DND-41 (cell line): ENCODE measurements around the gene RNF223.

ENCODE experiments used
- ATAC-seq: fragments of 200-7000 bp; cut with Tn5 transposase; 3 replicates; pipeline ENCODE4 v1.9.1; 2021; ENCODE audit warnings: low read depth; ENCODE audit not compliant: insufficient read depth
- DNase-seq: peaks from one replicate; pipeline ENCODE4 v3.0.0-alpha.2; 2020
- H2AFZ ChIP-seq: 2 replicates; pipeline ENCODE4 v1.6.0; 2012; ENCODE audit warnings: low read depth, low read length
- H3K27ac ChIP-seq: 2 replicates; pipeline ENCODE4 v1.5.1; 2012; ENCODE audit warnings: low read length, inconsistent platforms
- H3K27me3 ChIP-seq: fragments of 200-600 bp; sonication (generic); 2 replicates; pipeline ENCODE4 v1.6.0; 2012; ENCODE audit warnings: low read length, mild to moderate bottlenecking, inconsistent platforms; ENCODE audit not compliant: insufficient read depth, poor library complexity
- H3K36me3 ChIP-seq: 2 replicates; pipeline ENCODE4 v1.5.1; 2012; ENCODE audit warnings: low read length, inconsistent platforms; ENCODE audit not compliant: insufficient read depth
- H3K4me1 ChIP-seq: 2 replicates; pipeline ENCODE4 v1.5.1; 2012; ENCODE audit warnings: mild to moderate bottlenecking, low read length; ENCODE audit not compliant: insufficient read depth
- H3K4me2 ChIP-seq: 2 replicates; pipeline ENCODE4 v1.6.0; 2012; ENCODE audit warnings: mild to moderate bottlenecking, moderate library complexity, low read length, inconsistent platforms; ENCODE audit not compliant: insufficient read depth
- H3K4me3 ChIP-seq, 2 experiments: fragments of 200-600 bp in 1 of 2; shearing (Covaris generic) in 1 of 2; 2 replicates each; pipeline ENCODE4 v1.5.1; 2012 to 2016; ENCODE audit warnings: inconsistent platforms in 2 of 2, low read length in 2 of 2, mild to moderate bottlenecking in 2 of 2, low read depth in 1 of 2, moderate library complexity in 1 of 2
- H3K79me2 ChIP-seq: 2 replicates; pipeline ENCODE4 v1.6.0; 2012; ENCODE audit warnings: low read length, inconsistent platforms; ENCODE audit not compliant: insufficient read depth
- H3K9ac ChIP-seq: 2 replicates; pipeline ENCODE4 v1.6.0; 2012; ENCODE audit warnings: low read depth, mild to moderate bottlenecking, inconsistent platforms, low read length, moderate library complexity
- H3K9me3 ChIP-seq: 2 replicates; pipeline ENCODE4 v1.5.1; 2012; ENCODE audit warnings: low read length, moderate library complexity, mild to moderate bottlenecking, inconsistent platforms; ENCODE audit not compliant: insufficient read depth, severe bottlenecking
- H4K20me1 ChIP-seq: 2 replicates; pipeline ENCODE4 v1.6.0; 2012; ENCODE audit warnings: low read length; ENCODE audit not compliant: insufficient read depth
- CTCF ChIP-seq: IDR thresholded peaks from 2 replicates; pipeline ENCODE4 v1.5.1; 2012; ENCODE audit warnings: borderline replicate concordance, low read length, moderate library complexity, mild to moderate bottlenecking; ENCODE audit not compliant: poor library complexity, severe bottlenecking; ENCODE audit errors: extremely low read depth
- EZH2 ChIP-seq: IDR thresholded peaks from 3 replicates; pipeline ENCODE4 v1.6.1; 2012; ENCODE audit warnings: borderline replicate concordance, low read depth, mild to moderate bottlenecking, moderate library complexity, low read length, inconsistent platforms; ENCODE audit not compliant: severe bottlenecking

RNF223 gene

GRCh38 chr1:1065265-1065939, 8.7 kb downstream of the RNF223 start:
- no peak overlapping the region for H3K4me2 ChIP-seq
- no peak for TF ChIP-seq CTCF
- no peak for TF ChIP-seq EZH2
- H3K9me3 ChIP-seq = no peaks in the 10 kb centered on the region
- no peaks in the 10 kb centered on the region for H3K4me1 ChIP-seq
- no peak overlapping the region for H3K9ac ChIP-seq
- H3K36me3 ChIP-seq = no peaks in the 10 kb centered on the region
- no peak overlapping the region for H3K4me3 ChIP-seq
- H2AFZ ChIP-seq = no peak overlapping the region
- no peak for DNase-seq
- no peak for ATAC-seq
- H3K27me3 ChIP-seq = peaks cover 20% of the 10 kb centered on the region
- no peaks in the 10 kb centered on the region for H3K79me2 ChIP-seq
- no peak overlapping the region for H3K27ac ChIP-seq
- peaks cover 38% of the 10 kb centered on the region for H4K20me1 ChIP-seq

- no peaks in the 10 kb centered on the region for H3K79me2 ChIP-seq
- peaks cover 39% of the 10 kb centered on the region for H4K20me1 ChIP-seq
- H3K4me2 ChIP-seq = no peak overlapping the region
- ATAC-seq (peak; percentile 61), DNase-seq (peak; percentile 62)
- H3K4me1 ChIP-seq = peaks cover 7% of the 10 kb centered on the region
- no peak overlapping the region for H2AFZ ChIP-seq
- no peak overlapping the region for H3K27ac ChIP-seq
- no peaks in the 10 kb centered on the region for H3K9me3 ChIP-seq
- TF ChIP-seq CTCF (peak; percentile 88), EZH2 (no peak)
- no peak overlapping the region for H3K9ac ChIP-seq
- H3K27me3 ChIP-seq = peaks cover 29% of the 10 kb centered on the region
- H3K36me3 ChIP-seq = no peaks in the 10 kb centered on the region
- H3K4me3 ChIP-seq = no peak overlapping the region
Observed at GRCh38 chr1:1063945-1064831, 9.9 kb downstream of the RNF223 start.

- Histone ChIP-seq H4K20me1 (peaks cover 39% of the 10 kb centered on the region), H3K79me2 (no peaks in the 10 kb centered on the region), H3K27ac (no peak overlapping the region), H3K36me3 (no peaks in the 10 kb centered on the region), H2AFZ (no peak overlapping the region), H3K4me2 (no peak overlapping the region), H3K4me3 (no peak overlapping the region), H3K27me3 (peaks cover 31% of the 10 kb centered on the region), H3K4me1 (peaks cover 15% of the 10 kb centered on the region), H3K9me3 (no peaks in the 10 kb centered on the region), H3K9ac (no peak overlapping the region)
- TF ChIP-seq EZH2 = no peak
- TF ChIP-seq CTCF = no peak
- DNase-seq = no peak
- no peak for ATAC-seq
Observed at GRCh38 chr1:1063261-1063944, 10.7 kb downstream of the RNF223 start.
